ENCODE measurements around the gene ZIC4. TPM values are rescaled to one million over a fixed set of nuclear protein-coding genes. Genes with fewer than 3 reads are reported as not detected.

ZIC4 gene
- total RNA-seq, 1 donor from 2014 or later = not detected

- no peak overlapping the region for H3K4me3 ChIP-seq
- no peaks in the 10 kb centered on the region for H3K36me3 ChIP-seq
- H3K4me1 ChIP-seq = no peaks in the 10 kb centered on the region
- H3K27ac ChIP-seq = no peak overlapping the region
- DNase-seq (no peak), ATAC-seq (no peak)
- H3K27me3 ChIP-seq (ENCODE audit: low read depth) = peaks cover 93% of the 10 kb centered on the region
- no peak for TF ChIP-seq CTCF (IDR thresholded peaks at IDR 0.05)
- H3K9me3 ChIP-seq = no peaks in the 10 kb centered on the region
- intact Hi-C loops (cut with DNase I) = no loop called here
Observed at GRCh38 chr3:147356909-147357900, 49.1 kb downstream of the ZIC4 start.

- ATAC-seq (no peak), DNase-seq (no peak)
- Histone ChIP-seq H3K4me1 (no peaks in the 10 kb centered on the region), H3K4me3 (no peak overlapping the region), H3K36me3 (no peaks in the 10 kb centered on the region), H3K9me3 (no peaks in the 10 kb centered on the region), H3K27me3 (ENCODE audit: low read depth) (peaks cover 86% of the 10 kb centered on the region), H3K27ac (no peak overlapping the region)
- intact Hi-C loops (cut with DNase I) = no loop called here
- no peak for TF ChIP-seq CTCF (IDR thresholded peaks at IDR 0.05)
Observed at GRCh38 chr3:147356145-147356908, 50.0 kb downstream of the ZIC4 start.

GRCh38 chr3:147355753-147356090 is 50.6 kb downstream of the ZIC4 start:
- peaks cover 80% of the 10 kb centered on the region for H3K27me3 ChIP-seq (ENCODE audit: low read depth)
- TF ChIP-seq CTCF (IDR thresholded peaks at IDR 0.05) = no peak
- ATAC-seq = no peak

GRCh38 chr3:147355084-147355752 is 51.1 kb downstream of the ZIC4 start:
- H3K36me3 ChIP-seq = no peaks in the 10 kb centered on the region
- H3K9me3 ChIP-seq = no peaks in the 10 kb centered on the region
- ATAC-seq = no peak
- intact Hi-C loops (cut with DNase I) = no loop called here
- H3K27ac ChIP-seq = no peak overlapping the region
- no peak for DNase-seq
- H3K4me1 ChIP-seq = no peaks in the 10 kb centered on the region
- no peak for TF ChIP-seq CTCF (IDR thresholded peaks at IDR 0.05)
- no peak overlapping the region for H3K4me3 ChIP-seq
- H3K27me3 ChIP-seq (ENCODE audit: low read depth) = peaks cover 75% of the 10 kb centered on the region

More at GRCh38 chr3:147355753-147356090, 50.6 kb downstream of the ZIC4 start:
- H3K27ac ChIP-seq = no peak overlapping the region
- H3K4me3 ChIP-seq = no peak overlapping the region
- no peak for DNase-seq
- H3K4me1 ChIP-seq = no peaks in the 10 kb centered on the region
- no peaks in the 10 kb centered on the region for H3K9me3 ChIP-seq
- intact Hi-C loops (cut with DNase I) = no loop called here
- H3K36me3 ChIP-seq = no peaks in the 10 kb centered on the region

GRCh38 chr3:147354623-147355022 is 51.7 kb downstream of the ZIC4 start:
- Histone ChIP-seq H3K4me1 (no peaks in the 10 kb centered on the region), H3K27ac (no peak overlapping the region), H3K9me3 (no peaks in the 10 kb centered on the region), H3K4me3 (no peak overlapping the region), H3K27me3 (ENCODE audit: low read depth) (peaks cover 70% of the 10 kb centered on the region), H3K36me3 (no peaks in the 10 kb centered on the region)
- TF ChIP-seq CTCF (IDR thresholded peaks at IDR 0.05) = no peak
- DNase-seq (no peak), ATAC-seq (no peak)
- intact Hi-C loops (cut with DNase I) = no loop called here
